Omental fat pad (tissue), 4 donors: ENCODE measurements around the gene MORC3. TPM values are rescaled to one million over a fixed set of nuclear protein-coding genes. Genes with fewer than 3 reads are reported as not detected.
"Not testable (repeated sequence)": the region's sequence is repeated elsewhere in the genome, so short reads cannot be mapped to it uniquely, and the experiment has no call there.

Experiments
- ATAC-seq: fragments of 150-250 bp; one replicate; pipeline ENCODE4 v1.9.1; 2016; ENCODE audit warnings: mild to moderate bottlenecking, moderate library complexity; ENCODE audit not compliant: low FRiP score
- DNase-seq: peaks from one replicate; pipeline ENCODE4 v3.0.0-alpha.2; 2019; ENCODE audit warnings: low spot score
- total RNA-seq, 4 donors: library from RNA; depleted of rRNA; stranded (reverse); fragments of >200 nt; gene quantifications; one replicate each; pipeline ENCODE4 v1.1.0, GENCODE V29; 2016
- TF ChIP-seq, protein P1 (sequence below), 3 donors: fragments of 450-650 bp; IDR thresholded peaks; one replicate each; pipeline ENCODE4 v1.5.1; 2016 to 2017; ENCODE audit warnings: antibody characterized with exemption in 3 of 3, mild to moderate bottlenecking in 3 of 3, moderate library complexity in 2 of 3

The MORC3 gene
- total RNA-seq, 4 donors from 2014 or later, result 26.8 to 43.2 (median 34.1) TPM

DNA sequence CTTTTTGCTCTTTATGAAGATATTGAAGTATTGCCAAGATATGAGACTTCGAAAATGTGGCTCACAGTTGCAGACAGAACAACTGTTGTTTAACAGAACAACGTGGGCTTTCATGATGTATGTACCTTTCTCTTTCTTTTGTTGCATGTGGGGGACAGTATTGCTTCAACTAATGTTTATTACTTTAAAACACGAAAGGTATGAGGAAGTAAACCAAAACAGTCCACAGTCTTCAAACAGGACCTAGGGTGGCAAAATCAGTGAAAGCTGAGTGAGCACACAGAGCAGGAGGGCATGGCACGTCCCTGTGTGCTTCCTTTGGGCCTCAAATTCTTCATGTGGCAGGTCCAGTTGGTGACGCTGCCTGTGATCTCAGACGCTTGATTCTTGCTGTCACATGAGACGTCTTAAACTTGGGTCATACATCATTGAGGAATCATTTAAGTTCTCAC lies 57.4 kb downstream of the MORC3 start:
- no peak for DNase-seq

DNA sequence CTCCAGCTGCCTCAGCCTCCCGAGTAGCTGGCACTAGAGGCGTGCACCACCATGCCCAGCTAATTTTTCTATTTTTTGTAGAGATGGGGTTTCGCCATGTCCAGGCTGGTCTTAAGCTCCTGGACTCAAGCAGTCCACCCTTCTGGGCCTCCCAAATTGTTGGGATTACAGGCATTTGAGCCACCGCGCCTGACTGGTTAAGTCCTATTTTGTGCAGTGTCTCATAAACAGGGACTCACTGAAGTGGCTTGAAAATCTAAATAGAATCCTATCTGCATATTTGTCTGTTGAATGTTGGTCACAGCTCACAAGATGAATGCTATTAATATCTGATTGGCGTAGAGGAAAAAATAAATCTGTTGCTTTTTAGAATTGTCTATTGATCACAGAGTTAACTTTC lies 59.3 kb downstream of the MORC3 start:
- TF ChIP-seq, protein P1, sequence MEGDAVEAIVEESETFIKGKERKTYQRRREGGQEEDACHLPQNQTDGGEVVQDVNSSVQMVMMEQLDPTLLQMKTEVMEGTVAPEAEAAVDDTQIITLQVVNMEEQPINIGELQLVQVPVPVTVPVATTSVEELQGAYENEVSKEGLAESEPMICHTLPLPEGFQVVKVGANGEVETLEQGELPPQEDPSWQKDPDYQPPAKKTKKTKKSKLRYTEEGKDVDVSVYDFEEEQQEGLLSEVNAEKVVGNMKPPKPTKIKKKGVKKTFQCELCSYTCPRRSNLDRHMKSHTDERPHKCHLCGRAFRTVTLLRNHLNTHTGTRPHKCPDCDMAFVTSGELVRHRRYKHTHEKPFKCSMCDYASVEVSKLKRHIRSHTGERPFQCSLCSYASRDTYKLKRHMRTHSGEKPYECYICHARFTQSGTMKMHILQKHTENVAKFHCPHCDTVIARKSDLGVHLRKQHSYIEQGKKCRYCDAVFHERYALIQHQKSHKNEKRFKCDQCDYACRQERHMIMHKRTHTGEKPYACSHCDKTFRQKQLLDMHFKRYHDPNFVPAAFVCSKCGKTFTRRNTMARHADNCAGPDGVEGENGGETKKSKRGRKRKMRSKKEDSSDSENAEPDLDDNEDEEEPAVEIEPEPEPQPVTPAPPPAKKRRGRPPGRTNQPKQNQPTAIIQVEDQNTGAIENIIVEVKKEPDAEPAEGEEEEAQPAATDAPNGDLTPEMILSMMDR (IDR thresholded peaks at IDR 0.05), result no peak
- ATAC-seq, result no peak
- no peak for DNase-seq

More for the DNA sequence above, 57.4 kb downstream of the MORC3 start:
- ATAC-seq, result no peak
- TF ChIP-seq, protein P1 (IDR thresholded peaks at IDR 0.05), result no peak

DNA sequence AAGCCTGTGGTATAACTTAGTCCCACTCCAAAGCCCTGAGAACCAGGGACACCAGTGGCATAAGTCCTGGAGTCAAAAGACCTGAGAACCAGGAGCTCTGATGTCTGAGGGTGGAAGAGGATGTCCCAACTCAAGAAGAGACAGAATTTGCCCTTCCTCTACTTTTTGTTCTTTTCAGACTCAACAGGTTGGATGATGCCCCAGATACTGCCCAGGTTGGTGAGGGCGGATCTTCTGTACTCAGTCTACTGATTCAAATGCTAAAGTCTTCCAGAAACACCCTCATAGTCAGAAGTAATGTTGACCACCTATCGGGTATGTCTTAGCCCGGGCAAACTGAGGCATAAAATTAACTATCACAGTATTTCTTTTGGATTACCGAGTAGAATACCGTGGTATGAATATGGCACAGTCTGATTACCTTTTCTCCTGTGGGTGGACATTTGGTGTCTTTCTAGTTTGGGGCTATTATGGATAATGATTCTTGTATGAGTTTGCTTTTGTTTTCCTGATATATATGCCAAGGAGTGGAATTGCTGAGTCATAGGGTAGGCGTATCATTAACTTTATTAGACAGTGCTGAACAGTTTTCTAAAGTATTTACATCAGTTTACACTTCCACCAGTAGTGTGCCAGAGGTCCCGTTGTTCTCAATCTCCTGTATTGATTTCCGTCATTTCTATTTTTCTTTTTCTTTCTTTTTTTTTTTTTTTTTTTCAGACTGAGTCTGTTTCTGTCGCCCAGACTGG lies 62.0 kb downstream of the MORC3 start:
- DNase-seq (no peak), ATAC-seq (no peak)
- TF ChIP-seq, protein P1 (IDR thresholded peaks at IDR 0.05), result no peak

DNA sequence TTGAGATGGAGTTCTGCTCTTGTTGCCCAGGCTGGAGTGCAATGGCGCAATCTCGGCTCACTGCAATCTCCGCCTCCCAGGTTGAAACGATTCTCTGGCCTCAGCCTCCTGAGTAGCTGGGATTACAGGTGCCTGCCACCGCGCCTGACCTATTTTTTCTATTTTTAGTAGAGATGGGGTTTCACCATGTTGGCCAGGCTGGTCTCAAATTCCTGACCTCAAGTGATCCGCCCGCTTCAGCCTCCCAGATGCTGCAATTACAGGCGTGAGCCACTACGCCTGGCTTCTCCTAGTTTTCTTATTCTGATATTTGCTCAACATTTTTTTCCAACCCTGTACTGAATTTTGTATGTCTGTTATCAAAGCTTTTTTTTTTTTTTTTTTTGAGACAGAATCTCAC lies 62.7 kb downstream of the MORC3 start:
- DNase-seq, ATAC-seq: not testable (repeated sequence)

DNA sequence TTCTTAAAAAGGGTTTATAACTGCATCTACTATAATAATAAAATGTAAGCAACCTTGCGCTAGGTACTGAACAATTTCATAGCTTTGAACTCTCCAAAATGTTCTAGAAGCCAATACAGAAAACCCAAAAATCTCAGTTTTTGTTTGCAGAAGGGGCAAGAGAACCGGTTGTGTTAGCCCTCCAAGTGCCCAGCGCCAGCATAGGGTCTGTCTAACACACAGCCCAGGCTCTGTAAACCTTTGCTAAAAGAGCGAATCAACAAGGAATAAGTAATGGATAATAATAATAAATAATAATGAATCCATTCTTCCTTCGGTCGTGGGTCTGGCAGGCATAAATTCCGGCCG lies 64.9 kb downstream of the MORC3 start:
- TF ChIP-seq, protein P1 (IDR thresholded peaks at IDR 0.05), result no peak

DNA sequence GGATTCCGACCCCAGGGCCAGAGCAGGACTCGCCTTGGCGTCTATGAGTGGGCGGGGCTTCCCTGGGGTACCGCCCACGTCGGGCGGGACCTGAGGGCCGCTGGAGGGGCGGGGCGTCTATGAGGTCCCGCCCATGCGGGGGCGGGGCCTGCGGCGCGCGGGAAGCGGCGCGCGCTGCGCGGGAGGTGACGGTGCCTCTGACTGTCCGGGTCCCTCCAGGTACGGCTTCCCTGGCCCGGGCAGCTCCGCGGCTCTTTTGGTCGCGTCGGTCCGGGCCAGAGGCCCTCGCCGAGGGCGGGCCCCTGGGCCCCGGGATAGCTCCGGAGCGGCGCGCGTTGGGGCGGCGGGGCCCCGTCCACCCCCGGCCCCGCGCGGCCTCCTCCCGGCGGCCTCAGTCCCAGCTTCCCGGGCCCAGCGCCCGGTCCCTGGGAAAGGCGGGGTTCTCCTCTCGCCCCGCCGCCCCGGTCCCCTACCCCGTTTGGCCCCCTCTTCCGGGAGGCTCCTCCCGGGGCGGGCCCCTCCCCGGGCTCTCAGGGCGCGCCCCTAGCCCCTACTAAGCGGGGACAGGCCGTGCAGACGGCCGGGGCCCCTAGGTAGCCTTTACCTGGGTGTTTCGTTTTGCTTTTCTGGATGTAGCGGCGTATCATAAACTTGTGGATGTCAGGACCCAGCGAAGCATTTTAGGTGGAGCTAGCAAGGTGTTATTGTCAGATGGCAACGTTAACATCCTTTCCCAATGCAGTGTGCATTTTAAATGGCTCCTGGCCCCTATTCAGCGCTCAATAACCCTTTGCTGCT lies 65.4 kb downstream of the MORC3 start, which contains the start of gene CHAF1B:
TSS of gene CHAF1B (plus strand) at position 160 of the 798 bp plus-strand sequence. CDS start 745 bp downstream, outside the sequence.
- TF ChIP-seq, protein P1 (IDR thresholded peaks at IDR 0.05), result no peak
- DNase-seq (peak; percentile 51), ATAC-seq (peak; percentile 94)

More for the DNA sequence above, 64.9 kb downstream of the MORC3 start:
- DNase-seq (no peak), ATAC-seq (no peak)

DNA sequence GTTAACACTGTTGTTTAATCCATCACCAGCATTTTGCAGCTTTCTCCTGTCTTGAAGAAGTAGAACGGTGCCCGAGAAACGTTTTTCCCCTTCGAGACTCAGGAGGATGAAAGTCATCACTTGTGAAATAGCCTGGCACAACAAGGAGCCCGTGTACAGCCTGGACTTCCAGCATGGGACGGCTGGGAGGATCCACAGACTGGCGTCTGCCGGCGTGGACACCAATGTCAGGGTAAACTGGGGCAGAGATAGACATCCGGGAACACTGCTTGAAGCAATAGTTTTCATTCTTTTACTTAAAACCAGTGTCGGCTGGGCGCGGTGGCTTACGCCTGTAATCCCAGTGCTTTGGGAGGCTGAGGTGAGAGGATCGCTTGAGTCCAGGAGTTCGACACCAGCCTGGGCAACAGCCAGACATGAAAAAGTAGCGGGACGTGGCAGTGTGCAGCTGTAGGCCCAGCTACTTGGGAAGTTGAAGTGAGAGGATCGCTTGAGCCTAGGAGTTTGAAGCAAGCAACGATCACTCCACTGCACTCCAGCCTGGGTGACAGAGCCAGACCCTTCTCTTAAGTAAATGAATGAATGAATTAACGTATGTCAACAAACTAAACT lies 66.1 kb downstream of the MORC3 start:
- ATAC-seq (peak; percentile 29), DNase-seq (no peak)
- TF ChIP-seq, protein P1 (IDR thresholded peaks at IDR 0.05), result no peak
